ENCODE data around the gene SLC13A3. TPM values are rescaled to one million over a fixed set of nuclear protein-coding genes. Genes with fewer than 3 reads are reported as not detected.

The SLC13A3 gene
- total RNA-seq, 1 experiment from 2014 or later = 17.5 TPM

GRCh38 chr20:46689754-46690085 lies 38.5 kb upstream of the SLC13A3 start:
- H3K4me2 ChIP-seq (ENCODE audit: insufficient read depth, insufficient read length, low read length) = peak overlapping the region; percentile 96
- no peak overlapping the region for H4K5ac ChIP-seq (ENCODE audit: insufficient read length, low read depth, low read length)
- peak overlapping the region; percentile 74 for H2AFZ ChIP-seq (ENCODE audit: low read length)
- no peak for TF ChIP-seq CTCF (conservative IDR thresholded peaks at IDR 0.05)
- H2BK120ac ChIP-seq (ENCODE audit: low read depth, low read length, poor library complexity, severe bottlenecking) = no peak overlapping the region
- H3K9me3 Mint-ChIP-seq = peaks cover 0 to 3% of the 10 kb centered on the region in 2 experiments; a peak in 1 of 5 replicates
- H2BK5ac ChIP-seq (ENCODE audit: insufficient read length, low read length) = no peak overlapping the region
- no peak overlapping the region for H3K23ac ChIP-seq (ENCODE audit: insufficient read length, low read depth, low read length)
- H3K27ac Mint-ChIP-seq = peak overlapping the region; percentile 86 to 97 (median 89); a peak in 6 of 7 replicates
- H3K4ac ChIP-seq (ENCODE audit: low read depth, low read length) = no peak overlapping the region
- H3K9ac ChIP-seq (ENCODE audit: extremely low read depth, insufficient read length, low read length) = peak overlapping the region; percentile 89
- H3K79me2 ChIP-seq (ENCODE audit: insufficient read depth, low read length) = peaks cover 9% of the 10 kb centered on the region; the same call in 1 of the 2 replicates
- no CpG with 5 or more reads among the region's 12 CpGs for WGBS (ENCODE audit: extremely low coverage, insufficient read length, low lambda C conversion rate)
- no peak overlapping the region for H4K91ac ChIP-seq (ENCODE audit: insufficient read length, low read depth, low read length)
- no peak for DNase-seq
- H2BK15ac ChIP-seq (ENCODE audit: low read depth, low read length) = no peak overlapping the region
- H3K4me1 ChIP-seq (ENCODE audit: insufficient read depth, low read length) = 0 out of 2 replicates have a peak, but pooled peaks cover 2% of the 10 kb centered on the region
- peaks cover 29 to 37% of the 10 kb centered on the region in 2 experiments for H3K4me1 Mint-ChIP-seq
- H2BK12ac ChIP-seq (ENCODE audit: insufficient read length, low read depth, low read length) = no peak overlapping the region
- no peaks in the 10 kb centered on the region for H3K27me3 ChIP-seq (ENCODE audit: insufficient read depth, low read length)
- H3T11ph ChIP-seq (ENCODE audit: low read length) = no peak overlapping the region
- no peak overlapping the region for H2BK20ac ChIP-seq (ENCODE audit: low read depth, low read length, poor library complexity, severe bottlenecking)
- no peak overlapping the region for H3K18ac ChIP-seq (ENCODE audit: insufficient read length, low read depth, low read length)
- H2AK5ac ChIP-seq (ENCODE audit: insufficient read length, low read length) = no peak overlapping the region
- H3K9me3 ChIP-seq (ENCODE audit: control insufficient read depth, low read depth, low read length) = no peaks in the 10 kb centered on the region
- no peaks in the 10 kb centered on the region for H3K27me3 Mint-ChIP-seq (ENCODE audit: low read depth)
- H4K8ac ChIP-seq (replicated peaks; ENCODE audit: insufficient read length, low read depth, low read length) = no peak overlapping the region
- H3K56ac ChIP-seq (ENCODE audit: insufficient read length, low read depth, low read length) = no peak overlapping the region
- no peaks in the 10 kb centered on the region for H4K20me1 ChIP-seq (ENCODE audit: control insufficient read depth, insufficient read depth, insufficient read length)
- peak overlapping the region; percentile 92 to 96 for H3K4me3 Mint-ChIP-seq
- peak overlapping the region; percentile 25 for H3K27ac ChIP-seq (ENCODE audit: insufficient read length, low read depth, low read length)
- peaks cover 17 to 20% (median 19%) of the 10 kb centered on the region in 3 experiments for H3K36me3 Mint-ChIP-seq (ENCODE audit: insufficient read depth in 1 of 3, low read depth in 3 of 3)
- H3K23me2 ChIP-seq (ENCODE audit: insufficient read length, low read depth, low read length, poor library complexity, severe bottlenecking) = peaks cover 8% of the 10 kb centered on the region
- H3K79me1 ChIP-seq (ENCODE audit: insufficient read depth, low read depth, low read length, poor library complexity, severe bottlenecking) = no peaks in the 10 kb centered on the region
- H3K14ac ChIP-seq (ENCODE audit: insufficient read depth, low read length) = no peak overlapping the region

All from H9 (cell line).